Suprapubic skin (tissue), 3 donors: ENCODE results near the gene ADAM8.

Experiments
- CTCF ChIP-seq, 2 donors: fragments of 200-600 bp in 1 of 2; fragments of 450-650 bp in 1 of 2; sonication (generic) in 1 of 2; IDR thresholded peaks; one replicate each; pipeline ENCODE4 v1.5.1; 2016 to 2019; ENCODE audit warnings: antibody characterized with exemption in 2 of 2, mild to moderate bottlenecking in 1 of 2, moderate library complexity in 1 of 2
- POLR2A ChIP-seq, 2 donors: fragments of 450-650 bp; IDR thresholded peaks; one replicate each; pipeline ENCODE4 v1.6.1; 2017; ENCODE audit warnings: antibody characterized with exemption in 2 of 2, mild to moderate bottlenecking in 2 of 2, moderate library complexity in 2 of 2

- TF ChIP-seq POLR2A (IDR thresholded peaks at IDR 0.05), result no peak
- no peak for TF ChIP-seq CTCF (IDR thresholded peaks at IDR 0.05)
Measured at GRCh38 chr10:133326223-133326551, 49.5 kb upstream of the ADAM8 start.
